Naive B cell (primary cell): ENCODE data around the gene PFN4. TPM values are rescaled to one million over a fixed set of nuclear protein-coding genes. Genes with fewer than 3 reads are reported as not detected.

Source experiments
- ATAC-seq, 2 donors: fragments of 150-1000 bp; cut with Tn5 transposase; 2 replicates each; pipeline ENCODE4 v1.10.0; 2021; ENCODE audit warnings: low read depth in 2 of 2, mild to moderate bottlenecking in 2 of 2, moderate library complexity in 2 of 2
- DNase-seq: peaks from one replicate; pipeline ENCODE4 v3.0.0; 2022
- H3K27ac Mint-ChIP-seq, 6 donors: one replicate each; pipeline ENCODE4 v1.8.0; 2020 to 2022; ENCODE audit warnings: mild to moderate bottlenecking in 6 of 6, mixed read lengths in 6 of 6, moderate library complexity in 5 of 6, inconsistent platforms in 2 of 6
- H3K27me3 Mint-ChIP-seq, 3 donors: one replicate each; pipeline ENCODE4 v1.8.0; 2021 to 2022; ENCODE audit warnings: mixed read lengths in 3 of 3, mild to moderate bottlenecking in 1 of 3
- H3K36me3 Mint-ChIP-seq, 2 donors: one replicate each; pipeline ENCODE4 v1.8.0; 2020 to 2022; ENCODE audit warnings: mixed read lengths in 2 of 2, inconsistent platforms in 1 of 2, mild to moderate bottlenecking in 1 of 2
- H3K4me1 Mint-ChIP-seq, 3 donors: one replicate each; pipeline ENCODE4 v1.8.0; 2020 to 2022; ENCODE audit warnings: mixed read lengths in 3 of 3, inconsistent platforms in 1 of 3, mild to moderate bottlenecking in 1 of 3, moderate library complexity in 1 of 3
- H3K4me3 Mint-ChIP-seq, 8 donors: one replicate each; pipeline ENCODE4 v1.8.0; 2020 to 2022; ENCODE audit warnings: mild to moderate bottlenecking in 8 of 8, mixed read lengths in 8 of 8, moderate library complexity in 8 of 8, inconsistent platforms in 2 of 8
- H3K9me3 Mint-ChIP-seq, 7 donors: one replicate each; pipeline ENCODE4 v1.8.0; 2020 to 2022; ENCODE audit warnings: mixed read lengths in 7 of 7, mild to moderate bottlenecking in 5 of 7, inconsistent platforms in 2 of 7, moderate library complexity in 1 of 7
- polyA plus RNA-seq, 6 donors: library from polyadenylated mRNA; unstranded; fragments of 300-500 nt; fragmentation: Illumina TruSeq; gene quantifications; one replicate each; pipeline ENCODE4 v1.2.3, GENCODE V29; 2021; ENCODE audit warnings: low read depth in 6 of 6

PFN4 gene
- polyA plus RNA-seq, 6 donors from 2014 or later: not detected

DNA sequence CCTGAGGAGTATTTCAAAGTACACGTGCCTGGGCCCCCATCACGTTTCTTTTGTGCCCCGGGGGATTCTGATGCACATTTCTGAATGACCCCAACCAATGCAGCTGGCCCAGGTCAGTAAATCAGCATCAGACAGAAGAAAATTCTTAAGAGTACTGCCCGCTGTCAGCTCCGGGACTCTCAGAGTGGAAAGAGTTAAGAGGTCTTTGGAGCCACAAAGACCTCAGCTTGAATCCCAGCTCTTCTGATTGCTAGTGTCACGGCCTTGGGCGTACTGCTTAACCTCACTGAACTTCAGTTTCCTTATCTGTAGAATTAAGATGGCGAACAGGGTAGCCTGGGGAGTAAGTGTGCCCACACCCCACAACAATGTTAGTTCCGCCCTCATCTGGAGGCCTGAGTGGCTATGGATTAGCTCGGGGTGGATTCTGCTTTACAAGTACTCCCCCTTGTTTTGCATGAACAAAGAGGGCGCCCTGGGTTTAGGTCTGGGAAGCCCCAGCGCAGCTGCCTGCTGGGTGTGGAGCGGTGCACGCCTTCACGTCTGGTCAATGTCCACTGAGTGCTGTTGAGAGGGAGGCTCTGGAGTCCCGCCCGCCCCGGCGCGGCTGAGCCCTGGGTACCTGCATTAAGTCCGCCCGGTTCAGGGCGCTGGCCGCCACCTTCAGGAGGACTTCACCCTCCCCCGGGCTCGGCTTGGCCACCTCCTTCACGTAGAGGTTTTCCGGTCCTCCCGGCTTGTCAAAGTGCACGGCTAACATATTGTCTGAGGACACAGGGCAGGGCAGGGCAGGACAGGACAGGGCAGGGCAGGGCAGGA lies 39.4 kb downstream of the PFN4 start:
- peak overlapping the region; percentile 89 to 97 (median 92) for H3K4me3 Mint-ChIP-seq
- H3K36me3 Mint-ChIP-seq: peaks cover 0 to 8% of the 10 kb centered on the region in 2 donors
- no peaks in the 10 kb centered on the region for H3K9me3 Mint-ChIP-seq
- ATAC-seq (peak; percentile 84 to 88), DNase-seq (peak; percentile 69)
- peak overlapping the region; percentile 33 to 93 (median 86) for H3K27ac Mint-ChIP-seq
- H3K4me1 Mint-ChIP-seq: peaks cover 14 to 17% (median 14%) of the 10 kb centered on the region in 3 donors
- no peaks in the 10 kb centered on the region for H3K27me3 Mint-ChIP-seq

DNA sequence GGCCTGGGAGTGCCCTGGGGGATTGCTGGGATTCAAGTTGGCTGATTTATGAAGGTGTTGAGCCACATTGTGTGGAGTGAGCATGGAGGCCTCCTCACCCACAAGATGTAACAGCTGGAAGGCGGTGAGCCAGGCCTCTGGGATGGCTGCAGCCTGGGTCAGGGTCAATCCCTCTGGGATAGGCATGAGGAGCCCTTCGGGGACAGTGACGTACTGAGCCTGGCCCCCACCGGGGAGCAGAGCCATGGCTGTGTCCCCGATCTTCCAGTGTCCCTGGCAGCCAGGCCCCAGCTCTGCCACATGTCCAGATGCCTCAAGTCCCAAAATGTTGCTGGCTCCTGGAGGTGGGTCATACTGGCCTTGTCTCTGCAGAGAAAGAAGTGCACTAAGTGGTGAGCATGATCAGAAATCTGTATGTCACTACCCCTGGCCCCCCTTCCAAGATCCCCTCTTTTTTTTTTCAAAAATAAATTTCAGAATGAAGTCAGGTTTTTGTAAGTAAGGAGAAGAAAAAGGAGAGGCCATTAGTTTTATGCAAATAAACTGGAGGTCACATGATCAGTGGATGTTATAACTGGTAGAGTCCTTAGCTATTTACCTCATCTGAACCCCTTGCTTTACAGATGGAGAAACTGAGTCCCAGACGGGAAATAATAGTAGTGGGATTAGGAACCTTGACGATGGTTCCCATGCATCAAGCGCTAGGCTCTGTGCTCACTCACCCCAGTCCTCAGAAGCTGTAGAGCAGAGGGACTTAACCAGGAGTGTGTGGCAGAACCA lies 40.2 kb downstream of the PFN4 start:
- peak overlapping the region in 3 of 6 donors; percentile 82 to 91 (median 89) for H3K27ac Mint-ChIP-seq
- H3K4me3 Mint-ChIP-seq: peak overlapping the region in 6 of 8 donors; percentile 89 to 97 (median 92)
- peaks cover 14 to 17% (median 14%) of the 10 kb centered on the region in 3 donors for H3K4me1 Mint-ChIP-seq
- H3K9me3 Mint-ChIP-seq: no peaks in the 10 kb centered on the region
- DNase-seq: no peak
- no peaks in the 10 kb centered on the region for H3K27me3 Mint-ChIP-seq
- H3K36me3 Mint-ChIP-seq: peaks cover 0 to 8% of the 10 kb centered on the region in 2 donors
- ATAC-seq: no peak

DNA sequence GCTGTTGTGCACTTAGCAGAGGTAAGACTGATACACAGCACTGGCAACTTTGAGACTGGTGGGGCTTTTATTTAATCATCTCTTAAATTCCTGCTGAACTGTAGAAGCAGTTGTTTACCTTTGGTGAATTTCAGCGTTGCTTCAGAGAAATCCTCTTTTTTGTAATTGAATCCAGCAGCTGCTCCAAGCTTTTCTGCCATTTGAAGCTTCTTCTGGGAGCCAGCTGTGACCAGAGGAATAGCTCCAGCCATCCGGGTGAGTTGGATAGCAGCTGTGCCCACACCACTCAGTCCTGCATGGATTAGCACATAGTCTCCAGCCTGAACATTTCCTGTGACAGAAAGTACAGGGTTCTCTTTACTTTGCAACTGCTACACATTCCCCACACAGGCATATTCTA lies 42.4 kb downstream of the PFN4 start:
- Mint-ChIP-seq H3K9me3 (no peaks in the 10 kb centered on the region), H3K4me1 (peaks cover 19 to 32% (median 24%) of the 10 kb centered on the region in 3 donors), H3K4me3 (peak overlapping the region in 1 of 8 donors; percentile 61), H3K27ac (no peak overlapping the region), H3K27me3 (no peaks in the 10 kb centered on the region), H3K36me3 (peaks cover 0 to 8% of the 10 kb centered on the region in 2 donors)
- no peak for DNase-seq
- ATAC-seq: no peak

DNA sequence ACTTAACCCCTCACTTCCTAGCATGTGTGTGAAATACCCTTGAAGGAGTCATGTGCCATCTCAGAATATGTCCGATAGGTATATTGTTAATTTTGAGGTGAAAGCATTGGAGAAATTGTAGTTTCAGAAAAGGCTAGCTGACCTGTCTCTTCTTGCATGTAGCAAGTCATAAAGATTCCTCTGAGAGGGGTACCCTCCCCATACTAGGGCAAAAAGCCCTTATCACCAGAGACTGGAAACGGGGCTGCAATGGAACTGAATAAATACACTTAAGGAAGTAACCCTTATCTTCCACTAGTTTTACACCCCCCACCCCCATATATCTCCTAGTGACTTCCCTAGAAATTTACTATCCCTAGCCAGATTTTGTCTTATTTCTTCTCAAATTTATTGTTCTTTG lies 45.3 kb downstream of the PFN4 start:
- Mint-ChIP-seq H3K4me3 (peak overlapping the region; percentile 96 to 99 (median 98)), H3K4me1 (peaks cover 20 to 35% (median 29%) of the 10 kb centered on the region in 3 donors), H3K36me3 (peaks cover 0 to 8% of the 10 kb centered on the region in 2 donors), H3K9me3 (no peaks in the 10 kb centered on the region), H3K27me3 (no peaks in the 10 kb centered on the region), H3K27ac (peak overlapping the region in 4 of 6 donors; percentile 18 to 97 (median 88))
- DNase-seq (no peak), ATAC-seq (no peak)

DNA sequence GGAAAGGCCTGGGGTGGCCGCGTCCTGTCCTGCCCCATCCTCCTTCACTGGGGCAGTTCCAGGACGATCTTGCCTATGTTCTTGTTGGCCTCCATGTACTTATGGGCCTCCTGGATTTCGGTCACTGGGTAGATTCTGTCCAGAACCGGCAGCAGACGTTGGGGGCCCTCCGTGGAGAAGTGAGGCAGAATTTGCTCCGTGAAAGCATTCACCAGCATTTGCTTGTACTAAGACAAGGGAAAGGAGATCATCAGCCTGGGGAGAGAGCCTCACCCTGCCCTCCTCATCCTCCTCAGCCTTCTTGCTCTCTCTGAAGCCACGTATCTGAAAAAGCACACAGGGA lies 45.6 kb downstream of the PFN4 start:
- Mint-ChIP-seq H3K9me3 (no peaks in the 10 kb centered on the region), H3K27me3 (no peaks in the 10 kb centered on the region), H3K4me3 (peak overlapping the region; percentile 96 to 99 (median 98)), H3K36me3 (peaks cover 0 to 7% of the 10 kb centered on the region in 2 donors), H3K27ac (peak overlapping the region in 5 of 6 donors; percentile 80 to 99 (median 97)), H3K4me1 (peaks cover 20 to 39% (median 29%) of the 10 kb centered on the region in 3 donors)
- no peak for ATAC-seq
- DNase-seq: no peak

DNA sequence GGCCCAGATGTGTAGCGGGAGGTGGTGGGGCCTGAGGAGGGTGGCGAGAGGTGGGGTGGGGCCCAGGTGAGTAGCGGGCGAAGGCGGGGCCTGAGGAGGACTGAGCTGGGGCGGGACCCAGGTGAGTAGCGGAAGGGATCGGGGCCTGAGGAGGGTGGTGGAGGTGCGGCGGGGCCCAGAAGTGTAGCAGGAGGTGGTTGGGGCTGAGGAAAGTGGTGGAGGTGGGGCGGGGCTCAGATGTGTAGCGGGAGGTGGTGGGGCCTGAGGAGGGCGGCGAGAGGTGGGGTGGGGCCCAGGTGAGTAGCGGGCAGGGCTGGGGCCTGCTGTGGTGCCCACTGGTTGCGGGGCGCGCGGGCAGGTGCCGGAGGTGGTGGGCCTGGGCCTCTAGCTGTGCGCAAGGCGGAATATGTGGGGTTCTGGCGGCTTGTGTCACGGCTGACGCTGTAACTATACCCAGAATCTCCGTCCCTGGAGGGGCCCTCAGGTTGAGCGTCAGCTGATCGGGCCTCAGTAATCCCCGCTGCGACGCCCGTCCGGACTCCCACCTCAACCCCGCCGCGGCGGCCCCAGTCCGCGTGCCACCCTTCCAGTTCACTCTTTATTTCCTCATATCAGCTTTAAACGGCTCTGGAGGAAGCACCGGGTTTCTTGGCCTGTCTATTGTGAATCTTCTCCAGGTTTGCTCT lies 46.1 kb downstream of the PFN4 start:
- Mint-ChIP-seq H3K9me3 (no peaks in the 10 kb centered on the region), H3K27ac (peak overlapping the region; percentile 96 to 99 (median 98)), H3K4me3 (peak overlapping the region; percentile 96 to 99 (median 98)), H3K36me3 (peaks cover 0 to 2% of the 10 kb centered on the region in 2 donors), H3K27me3 (no peaks in the 10 kb centered on the region), H3K4me1 (peaks cover 20 to 43% (median 24%) of the 10 kb centered on the region in 3 donors)
- peak; percentile 22 to 26 for ATAC-seq
- no peak for DNase-seq

DNA sequence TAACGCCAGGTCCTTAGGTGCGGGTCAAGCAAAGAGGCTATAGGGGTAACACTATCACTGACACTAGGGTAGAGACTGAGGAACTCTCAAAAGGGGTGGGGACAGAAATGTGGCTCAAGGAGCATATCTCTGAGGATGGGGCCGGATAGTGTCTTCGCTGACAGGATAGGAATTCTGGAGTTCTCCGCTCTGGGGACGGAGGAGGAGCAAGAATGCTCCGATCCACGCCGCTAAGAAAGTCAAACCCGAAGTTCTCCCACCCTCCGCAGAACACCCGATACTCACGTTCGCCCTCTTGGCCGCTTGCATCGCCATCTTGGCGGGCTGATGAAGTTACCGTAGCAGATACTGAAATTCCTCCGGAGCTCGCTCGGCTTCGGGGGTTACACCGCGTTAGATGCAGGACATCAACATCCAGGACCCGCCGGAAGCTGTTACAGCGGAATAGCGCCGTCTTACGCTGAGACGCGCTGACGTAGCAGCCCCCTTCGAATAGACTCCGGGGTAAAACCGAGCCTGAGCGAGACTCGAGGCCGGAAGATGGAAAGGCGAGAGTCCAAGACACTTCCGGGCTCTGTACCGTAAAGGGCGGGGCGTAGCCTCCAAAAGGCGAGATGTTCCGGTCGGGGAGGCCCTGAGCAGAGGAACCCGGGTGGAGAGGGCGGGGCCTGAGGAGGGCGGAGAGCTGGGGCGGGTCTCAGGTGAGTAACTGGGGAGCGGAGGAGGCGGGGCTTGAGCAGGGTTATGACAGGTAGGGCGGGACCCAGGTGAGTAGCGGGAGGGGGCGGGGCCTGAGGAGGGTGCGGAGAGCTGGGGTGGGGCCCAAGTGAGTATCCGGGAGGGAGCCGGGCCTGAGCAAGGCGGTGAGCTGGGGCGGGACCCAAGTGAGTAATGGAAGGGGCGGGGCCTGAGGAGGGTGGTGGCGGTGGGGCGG lies 47.0 kb downstream of the PFN4 start, which contains the start of gene SF3B6:
SF3B6 (minus strand) TSS at position 412 of the 934 bp plus-strand sequence; CDS start at position 315, 97 bp downstream.
- H3K9me3 Mint-ChIP-seq: no peaks in the 10 kb centered on the region
- H3K4me1 Mint-ChIP-seq: peaks cover 20 to 43% (median 24%) of the 10 kb centered on the region in 3 donors
- H3K4me3 Mint-ChIP-seq: peak within 1 kb of the TSS; percentile 96 to 99 (median 98)
- no peaks in the 10 kb centered on the region for H3K27me3 Mint-ChIP-seq
- peak within 1 kb of the TSS; percentile 96 to 99 (median 98) for H3K27ac Mint-ChIP-seq
- peak; percentile 99 for DNase-seq
- H3K36me3 Mint-ChIP-seq: no peaks in the 10 kb centered on the region
- peak; percentile 80 to 81 for ATAC-seq

DNA sequence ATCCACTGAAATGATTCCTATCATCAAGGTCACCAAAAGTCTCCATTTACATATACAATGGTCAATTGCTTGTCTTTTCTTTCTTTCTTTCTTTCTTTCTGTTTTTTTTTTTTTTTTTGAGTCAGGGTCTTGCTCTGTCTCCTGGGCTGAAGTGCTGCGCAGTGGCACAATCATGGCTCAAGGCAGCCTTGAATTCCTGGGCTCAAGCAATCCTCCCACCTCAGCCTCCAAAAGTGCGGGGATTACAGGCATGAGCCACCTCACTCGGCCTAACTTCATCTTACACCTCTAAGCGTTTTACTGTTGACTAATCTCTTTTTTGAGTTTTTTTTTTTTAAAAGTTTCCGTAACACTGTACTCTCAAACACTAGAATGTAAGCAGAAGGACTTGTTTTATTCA lies 47.9 kb downstream of the PFN4 start:
- peaks cover 20 to 43% (median 24%) of the 10 kb centered on the region in 3 donors for H3K4me1 Mint-ChIP-seq
- ATAC-seq (no peak), DNase-seq (no peak)
- H3K27ac Mint-ChIP-seq: peak overlapping the region in 4 of 6 donors; percentile 96 to 98 (median 98)
- peak overlapping the region; percentile 96 to 99 (median 98) for H3K4me3 Mint-ChIP-seq
- H3K9me3 Mint-ChIP-seq: no peaks in the 10 kb centered on the region
- no peaks in the 10 kb centered on the region for H3K36me3 Mint-ChIP-seq
- H3K27me3 Mint-ChIP-seq: no peaks in the 10 kb centered on the region

DNA sequence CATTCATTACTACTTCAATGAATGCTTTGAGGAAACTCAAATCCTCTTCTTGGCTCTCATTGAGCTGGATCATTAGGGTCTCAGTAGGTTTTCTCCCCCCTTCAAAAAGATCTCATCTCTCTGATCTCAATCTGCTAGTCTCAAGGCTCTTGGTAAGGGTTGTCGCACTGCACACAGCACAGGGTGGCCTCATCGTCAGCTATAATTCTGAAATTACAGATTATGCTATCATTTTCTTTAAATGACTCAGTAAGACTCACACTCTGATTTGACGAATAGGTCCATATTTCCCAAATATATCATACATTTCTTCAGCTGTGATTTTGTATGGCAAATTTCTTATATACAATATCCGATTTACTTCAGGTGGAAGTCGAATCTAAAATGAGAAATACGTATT lies 49.3 kb downstream of the PFN4 start:
- Mint-ChIP-seq H3K4me3 (peak overlapping the region in 2 of 8 donors; percentile 26 to 70), H3K4me1 (peaks cover 20 to 43% (median 31%) of the 10 kb centered on the region in 3 donors), H3K27ac (peak overlapping the region in 1 of 6 donors; percentile 84), H3K36me3 (no peaks in the 10 kb centered on the region), H3K27me3 (no peaks in the 10 kb centered on the region), H3K9me3 (no peaks in the 10 kb centered on the region)
- ATAC-seq (no peak), DNase-seq (no peak)

DNA sequence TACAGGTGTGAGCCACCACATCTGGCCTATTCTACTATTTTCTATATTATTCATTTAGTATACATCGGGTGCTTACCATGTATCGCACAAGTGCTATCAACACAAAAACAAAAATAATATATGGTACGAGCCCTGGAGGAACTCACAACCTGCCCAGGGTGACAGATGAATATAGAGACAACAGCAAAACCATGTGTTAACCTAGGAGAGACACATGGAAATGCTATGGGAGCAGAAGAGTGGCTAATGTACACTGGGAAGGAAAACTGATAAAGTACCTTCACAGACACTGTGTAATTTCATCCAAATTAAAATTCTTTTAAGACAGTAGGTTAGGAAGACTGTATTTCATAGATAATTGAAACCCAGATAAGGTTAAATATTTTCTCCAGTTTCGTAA lies 50.9 kb downstream of the PFN4 start:
- no peaks in the 10 kb centered on the region for H3K9me3 Mint-ChIP-seq
- H3K27me3 Mint-ChIP-seq: no peaks in the 10 kb centered on the region
- H3K4me3 Mint-ChIP-seq: peak overlapping the region in 1 of 8 donors; percentile 70
- no peak for DNase-seq
- peaks cover 15 to 35% (median 25%) of the 10 kb centered on the region in 3 donors for H3K4me1 Mint-ChIP-seq
- H3K36me3 Mint-ChIP-seq: no peaks in the 10 kb centered on the region
- H3K27ac Mint-ChIP-seq: no peak overlapping the region
- no peak for ATAC-seq

DNA sequence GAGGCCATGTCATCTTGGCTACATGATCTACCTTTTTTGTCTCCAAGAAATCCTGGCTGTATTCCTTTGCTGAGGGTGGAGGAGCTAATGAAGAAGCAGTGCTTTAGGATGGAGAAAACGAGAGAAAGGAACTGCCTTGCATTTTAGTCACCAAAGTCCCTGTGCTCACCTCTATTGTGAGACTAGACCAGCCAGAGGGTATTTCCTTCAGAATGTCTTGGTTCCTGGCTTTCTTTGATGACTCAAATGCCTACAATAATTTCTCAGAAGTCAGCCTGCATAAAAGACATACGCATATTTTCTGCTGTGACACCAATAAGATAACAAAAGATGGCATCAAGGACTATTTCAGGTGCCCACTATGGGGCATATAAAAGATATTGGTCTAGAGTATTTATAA lies 57.8 kb downstream of the PFN4 start:
- Mint-ChIP-seq H3K4me1 (peaks cover 0 to 6% (median 0%) of the 10 kb centered on the region in 3 donors), H3K36me3 (peaks cover 0 to 4% of the 10 kb centered on the region in 2 donors), H3K27me3 (peaks cover 0 to 4% (median 0%) of the 10 kb centered on the region in 3 donors), H3K9me3 (no peaks in the 10 kb centered on the region), H3K4me3 (no peak overlapping the region), H3K27ac (no peak overlapping the region)
- no peak for DNase-seq
- no peak for ATAC-seq
